Heart right ventricle (tissue), 16 donors: ENCODE results near the gene ZNF608. TPM values are rescaled to one million over a fixed set of nuclear protein-coding genes. Genes with fewer than 3 reads are reported as not detected.
A peak's percentile ranks its signal among the peaks of the same experiment; 100 is the strongest.

Source experiments
- ATAC-seq, 8 donors: fragments of 200-7000 bp; cut with Tn5 transposase; one replicate each; pipeline ENCODE4 v1.9.1; 2020; ENCODE audit warnings: mild to moderate bottlenecking in 8 of 8, moderate library complexity in 8 of 8, moderate number of reproducible peaks in 1 of 8
- DNase-seq, 2 donors: peaks; one replicate each; pipeline ENCODE4 v3.0.0-alpha.2; 2020
- H3K27ac ChIP-seq, 10 donors: fragments of 200-600 bp; sonication (generic) in 2 of 10; one replicate each; pipeline versions ENCODE4 v1.5.0 to v1.8.0; 2020 to 2022; ENCODE audit warnings: mild to moderate bottlenecking in 3 of 10
- H3K27me3 ChIP-seq, 7 donors: fragments of 200-600 bp; one replicate each; pipeline ENCODE4 v1.8.0; 2021 to 2022; ENCODE audit warnings: mild to moderate bottlenecking in 2 of 7
- H3K36me3 ChIP-seq, 9 donors: fragments of 200-600 bp; sonication (generic) in 1 of 9; one replicate each; pipeline versions ENCODE4 v1.5.0 to v1.8.0; 2020 to 2022; ENCODE audit warnings: mild to moderate bottlenecking in 2 of 9
- H3K4me1 ChIP-seq, 9 donors: fragments of 200-600 bp; sonication (generic) in 1 of 9; one replicate each; pipeline versions ENCODE4 v1.5.0 to v1.8.0; 2020 to 2022; ENCODE audit warnings: mild to moderate bottlenecking in 4 of 9
- H3K4me3 ChIP-seq, 10 donors: fragments of 200-600 bp; sonication (generic) in 2 of 10; one replicate each; pipeline versions ENCODE4 v1.5.0 to v1.8.0; 2020 to 2022; ENCODE audit warnings: mild to moderate bottlenecking in 7 of 10, moderate library complexity in 2 of 10
- H3K9me3 ChIP-seq, 11 donors: fragments of 200-600 bp in 10 of 11; sonication (generic) in 2 of 11; one replicate each; pipeline versions ENCODE4 v1.5.0 to v1.8.0; 2013 to 2022; ENCODE audit warnings: mild to moderate bottlenecking in 2 of 11, control low read depth in 1 of 11, moderate library complexity in 1 of 11
- CTCF ChIP-seq, 9 donors: fragments of 200-600 bp; sonication (generic) in 2 of 9; IDR thresholded peaks; one replicate each; pipeline versions ENCODE4 v1.5.0 to v1.8.0; 2021 to 2022; ENCODE audit warnings: antibody characterized with exemption in 9 of 9, mild to moderate bottlenecking in 5 of 9, moderate library complexity in 1 of 9
- WGBS, 2 donors: extraction: QIAGEN DNeasy Blood & Tissue Kit; methylation state at CpG; one replicate each; pipeline ENCODE4 v1.1.7; 2013; ENCODE audit warnings: inconsistent platforms in 1 of 2; 5-methylcytosine and 5-hydroxymethylcytosine counted together
- intact Hi-C, 10 donors: fragments of 100-400 bp; cut with DNase I; formaldehyde crosslinking; loops; one replicate each; pipeline versions ENCODE4 v1.11.1 to v1.14.2; 2022
- polyA plus RNA-seq, 2 donors: library from polyadenylated mRNA; stranded (reverse); fragments of 200-250 nt; gene quantifications; one replicate each; pipeline ENCODE4 v1.2.3, GENCODE V29; 2013
- total RNA-seq, 10 donors: library from RNA; stranded (reverse); fragmentation: NEBNext Ultra II Directional in 3 of 10; extraction: Animal tissue kit (Norgen Biotek cat#: 25700) in 3 of 10; gene quantifications; one replicate each; pipeline versions ENCODE4 v1.2.1 to v1.2.4, GENCODE V29; 2021 to 2023
- donor health status: Arrhythmogenic right ventricular cardiomyopathy.
- donor health status: ischemic (EF 13 %, LVEDD 7.1; RV severe dilation, severe dysfunction).
- donor health status: healthy with polysubstance abuse.
- donor health status: DM: no; HTN: yes; CAD: no.
- donor health status: DM: no; HTN: no; CAD: no.
- donor health status: ischemic (EF 25% LVEDD 6.9; RV normal size, moderate dysfunction).
- donor health status: ischemic (EF 25% LVEDD 5.7; RV mildly dilated, moderate dysfunction).
- donor health status: healthy.
- donor health status: DM: yes; HTN: yes; CAD: no.
- donor health status: Ischemic cardiomyopathy.
- donor health status: ischemic (EF 35%, LVEDD 5.7; RV mildly dilated, moderate dysfunction).
- donor health status: nonischemic (EF 11% LVEDD 7.7; RV severe dilation, severe dysfunction).
- donor health status: DM: yes; HTN: yes; CAD: no.
- donor health status: PGD.
- donor health status: ischemic (EF 29% LVEDD 5.4; RV normal size, mild dysfunction).
- donor health status: nonischemic (EF 23%, LVEDD 6.1; RV moderate dilation, normal function).

Gene ZNF608
- total and polyA plus RNA-seq, 12 donors = 3.3 to 22.9 (median 13.1) TPM

- TF ChIP-seq CTCF (IDR thresholded peaks at IDR 0.05) = no peak
- H3K4me1 ChIP-seq = peaks cover 5 to 88% (median 57%) of the 10 kb centered on the region in 9 donors
- no peaks in the 10 kb centered on the region for H3K36me3 ChIP-seq
- intact Hi-C loops = loop anchor here in 3 of 10 donors (5.0 kb wide), 3 partner anchors 35 to 915 kb away; partner anchors contain the start of gene ZNF608 (in 1 of the 3)
- H3K9me3 ChIP-seq = no peaks in the 10 kb centered on the region
- WGBS, 2 donors = 15 to 21% methylated on average over 13 of the region's 13 CpGs
- ATAC-seq (peak; percentile 64 to 79 (median 72)), DNase-seq (peak; percentile 27 to 68)
- H3K27me3 ChIP-seq = no peaks in the 10 kb centered on the region
- H3K4me3 ChIP-seq = peak overlapping the region in 5 of 10 donors; percentile 12 to 28 (median 21)
- H3K27ac ChIP-seq = peak overlapping the region in 7 of 10 donors; percentile 2 to 62 (median 15)
These were observed 39.6 kb downstream of the ZNF608 start for GRCh38 chr5:124706729-124707361.

GRCh38 chr5:124706051-124706450 is 40.4 kb downstream of the ZNF608 start:
- Histone ChIP-seq H3K27ac (peak overlapping the region in 3 of 10 donors; percentile 12 to 62 (median 35)), H3K4me1 (peaks cover 5 to 91% (median 57%) of the 10 kb centered on the region in 9 donors), H3K4me3 (no peak overlapping the region), H3K27me3 (no peaks in the 10 kb centered on the region), H3K9me3 (no peaks in the 10 kb centered on the region), H3K36me3 (peaks cover 0 to under 1% (median 0%) of the 10 kb centered on the region in 9 donors)
- ATAC-seq (no peak), DNase-seq (no peak)
- intact Hi-C loops = loop anchor here in 3 of 10 donors (5.0 kb wide), 3 partner anchors 36 to 914 kb away; partner anchors contain the start of gene ZNF608 (in 1 of the 3)
- TF ChIP-seq CTCF (IDR thresholded peaks at IDR 0.05) = no peak
- 68 to 78% methylated on average over 4 of the region's 4 CpGs for WGBS, 2 donors

- no peak for TF ChIP-seq CTCF (IDR thresholded peaks at IDR 0.05)
- no peaks in the 10 kb centered on the region for H3K9me3 ChIP-seq
- H3K4me3 ChIP-seq = no peak overlapping the region
- ATAC-seq (no peak), DNase-seq (no peak)
- intact Hi-C loops = loop anchor here in 3 of 10 donors (5.0 kb wide), 3 partner anchors 37 to 913 kb away; partner anchors contain the start of gene ZNF608 (in 1 of the 3)
- peaks cover 5 to 91% (median 57%) of the 10 kb centered on the region in 9 donors for H3K4me1 ChIP-seq
- 89 to 97% methylated on average over 2 of the region's 2 CpGs for WGBS, 2 donors
- H3K27me3 ChIP-seq = no peaks in the 10 kb centered on the region
- H3K36me3 ChIP-seq = peaks cover 0 to 5% (median 0%) of the 10 kb centered on the region in 9 donors
- peak overlapping the region in 1 of 10 donors; percentile 62 for H3K27ac ChIP-seq
These were observed 40.9 kb downstream of the ZNF608 start for GRCh38 chr5:124705577-124705976.

- DNase-seq = no peak
- no peak for ATAC-seq
- WGBS, 2 donors = 75 to 79% methylated on average over 6 of the region's 6 CpGs
- peaks cover 5 to 86% (median 57%) of the 10 kb centered on the region in 9 donors for H3K4me1 ChIP-seq
- peaks cover 0 to 13% (median 0%) of the 10 kb centered on the region in 9 donors for H3K36me3 ChIP-seq
- H3K27ac ChIP-seq = no peak overlapping the region
- no peak for TF ChIP-seq CTCF (IDR thresholded peaks at IDR 0.05)
- intact Hi-C loops = loop anchor here in 4 of 10 donors (5.0 kb wide), 3 partner anchors 38 to 912 kb away; partner anchors contain the start of gene ZNF608 (in 1 of the 4)
- no peak overlapping the region for H3K4me3 ChIP-seq
- no peaks in the 10 kb centered on the region for H3K27me3 ChIP-seq
- H3K9me3 ChIP-seq = no peaks in the 10 kb centered on the region
These were observed 41.7 kb downstream of the ZNF608 start for GRCh38 chr5:124704594-124705284.
